KBM-7 (cell line): ENCODE results near the gene LRAT.
"Not testable (repeated sequence)": the region's sequence is repeated elsewhere in the genome, so short reads cannot be mapped to it uniquely, and the experiment has no call there.

Source experiments
- DNase-seq: peaks from one replicate; pipeline ENCODE4 v3.0.0-alpha.2; 2015
- in situ Hi-C: fragments of 300-500 bp; cut with MboI; formaldehyde crosslinking; loops from 2 replicates; pipeline ENCODE4 v1.14.3; 2020; ENCODE audit warnings: low sequenced_read_pairs, low pct_unique_long_range_greater_than_20kb, mixed read lengths

Gene LRAT

DNA sequence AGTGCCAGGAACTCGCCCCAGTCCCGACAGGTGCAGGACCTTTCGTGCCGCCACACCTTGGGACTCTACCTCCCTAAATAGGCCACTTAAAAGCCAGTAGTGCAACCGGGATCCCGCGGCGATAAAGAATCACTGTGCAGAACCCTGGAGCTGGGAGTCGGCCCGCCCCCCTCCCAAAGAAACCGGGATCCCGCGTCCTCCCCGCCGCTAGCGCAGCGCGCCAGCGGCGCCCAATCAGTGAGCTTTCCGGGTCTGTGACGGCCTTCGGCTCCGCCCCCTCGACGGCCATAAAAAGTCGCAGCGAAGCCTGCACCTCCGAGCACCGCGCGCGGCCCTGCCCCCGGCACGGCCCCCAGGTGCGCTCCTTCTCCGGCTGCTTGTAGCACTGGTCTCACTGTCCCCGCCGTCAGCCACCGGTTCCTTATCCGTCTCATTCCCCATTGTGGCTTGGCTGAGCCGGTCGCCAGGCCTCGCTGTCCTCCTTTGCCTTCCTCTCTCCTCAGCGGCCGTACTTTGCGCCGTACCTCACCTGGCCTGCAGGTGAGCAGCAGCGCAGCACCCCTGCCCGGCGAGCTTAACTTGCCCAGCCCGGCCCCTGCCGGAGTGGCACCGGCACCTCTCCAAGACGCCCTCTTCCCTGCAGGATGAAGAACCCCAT lies at the start of gene LRAT:
TSS of gene LRAT (plus strand) at position 318 of the 658 bp plus-strand sequence. CDS start at position 645, 327 bp downstream.
- in situ Hi-C loops, result no loop called here
- DNase-seq, result no peak

DNA sequence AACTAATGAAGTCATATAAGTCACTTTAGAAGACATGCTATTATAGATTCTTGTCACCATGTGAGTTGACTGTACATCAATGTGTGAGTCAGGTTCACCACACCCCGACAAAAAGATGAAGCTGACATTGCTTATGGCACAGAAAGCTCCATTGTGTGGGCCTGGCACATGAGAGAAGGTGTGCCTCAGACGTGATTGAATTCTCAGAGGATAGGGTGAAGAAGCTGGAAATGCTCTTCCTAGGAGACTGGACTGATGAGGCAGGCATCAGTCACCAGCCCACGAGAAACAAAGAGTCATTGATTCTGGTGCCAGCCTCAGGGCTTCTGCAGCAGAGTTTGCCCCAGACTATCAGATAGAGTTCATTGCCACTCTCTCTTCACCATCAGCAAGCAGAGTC lies 35.9 kb upstream of the LRAT start:
- DNase-seq, result no peak
- in situ Hi-C loops, result no loop called here

- in situ Hi-C loops, result no loop called here
- no peak for DNase-seq
These were observed 34.2 kb upstream of the LRAT start for GRCh38 chr4:154709550-154709949.

DNA sequence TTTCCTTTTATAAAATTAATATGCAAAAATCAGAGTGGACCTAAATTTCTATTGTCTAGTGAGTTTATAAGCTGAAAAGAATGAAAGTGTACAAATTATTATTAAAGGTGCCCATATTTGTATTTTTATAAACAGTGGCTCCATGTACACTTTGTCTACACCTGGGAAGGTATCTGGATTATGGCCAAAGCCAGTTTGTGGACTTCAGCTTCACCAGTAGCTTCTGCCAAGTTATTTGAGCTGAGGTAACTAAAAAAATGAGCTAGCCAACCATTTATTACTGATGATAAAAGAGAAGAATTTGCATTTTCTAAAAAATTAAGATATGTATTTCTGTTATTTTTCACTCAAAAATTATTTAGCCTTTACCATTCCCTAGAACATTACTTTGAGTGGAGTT lies 32.3 kb upstream of the LRAT start:
- in situ Hi-C loops, result no loop called here
- no peak for DNase-seq

- in situ Hi-C loops, result no loop called here
- no peak for DNase-seq
These were observed 29.3 kb upstream of the LRAT start for GRCh38 chr4:154714339-154715040.

DNA sequence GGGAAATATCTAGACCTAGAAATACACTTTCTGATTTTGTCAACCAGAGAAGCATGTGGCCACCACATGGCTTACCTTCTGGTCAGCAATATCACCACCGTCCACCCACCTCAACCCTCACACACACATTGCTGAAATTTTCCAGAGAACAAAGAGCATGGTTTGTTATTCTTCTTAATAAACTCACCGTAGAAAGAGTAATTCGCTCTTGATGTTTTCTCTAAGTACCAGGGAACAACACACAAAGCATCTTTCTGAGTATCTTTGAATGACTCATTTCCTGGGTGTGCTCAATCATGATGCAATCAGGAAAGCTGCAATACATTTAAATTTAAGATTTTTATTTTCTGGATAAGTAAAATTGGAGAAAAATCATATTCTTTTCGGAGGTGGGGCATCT lies 24.7 kb upstream of the LRAT start:
- in situ Hi-C loops, result no loop called here
- no peak for DNase-seq

GRCh38 chr4:154720123-154720522 lies 23.7 kb upstream of the LRAT start:
- DNase-seq, result no peak
- in situ Hi-C loops, result no loop called here

DNA sequence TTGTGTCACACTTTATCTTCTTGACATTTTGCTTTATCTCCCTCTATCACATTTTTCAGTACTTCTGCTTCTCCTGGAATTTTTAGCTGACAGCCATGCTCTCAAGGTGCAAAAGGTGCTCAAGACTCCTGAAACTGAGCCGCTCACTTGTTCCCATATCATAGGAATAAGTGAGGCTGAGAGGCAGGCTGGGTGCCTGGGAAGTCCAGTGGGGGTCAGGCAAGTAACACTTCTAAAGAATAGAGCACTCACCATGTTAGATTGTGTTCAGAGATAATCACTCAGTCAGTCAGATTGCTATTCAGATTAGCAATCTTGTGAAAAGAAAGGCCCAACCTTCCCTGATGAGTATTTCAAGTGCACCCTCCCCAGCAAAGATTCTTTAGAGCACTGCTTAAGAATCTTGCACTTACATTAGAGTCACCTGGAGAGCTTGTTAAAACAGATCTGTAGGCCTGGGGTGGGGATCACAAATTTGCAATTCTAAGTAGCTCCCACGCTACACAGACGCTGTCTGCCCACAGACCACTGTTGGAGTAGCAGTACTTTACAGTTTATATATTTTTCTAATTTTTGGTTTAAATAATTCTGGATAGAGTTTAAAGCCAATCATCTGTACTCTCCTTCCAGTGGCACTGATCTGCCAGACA lies 23.1 kb upstream of the LRAT start:
- in situ Hi-C loops, result no loop called here
- DNase-seq, result no peak

DNA sequence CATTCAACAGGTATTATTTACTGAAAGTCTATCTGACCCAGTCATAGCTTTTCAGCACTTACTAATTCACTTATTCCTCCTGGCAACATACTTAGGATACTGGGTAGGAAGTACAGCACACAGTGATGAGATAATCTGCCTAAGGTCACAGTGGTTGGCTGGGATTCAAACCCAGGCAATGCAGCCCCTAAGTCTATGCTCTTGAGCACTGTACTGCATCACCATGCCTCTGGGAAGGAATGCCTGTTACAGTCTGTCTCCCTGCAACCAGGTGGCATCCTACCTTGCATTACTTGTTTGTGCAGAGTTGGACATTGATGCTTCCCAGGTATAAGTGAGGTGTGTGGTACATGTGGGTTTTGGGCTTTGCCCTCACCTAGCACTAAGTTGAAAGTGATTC lies 21.5 kb upstream of the LRAT start:
- in situ Hi-C loops, result no loop called here

GRCh38 chr4:154723601-154724000 lies 20.2 kb upstream of the LRAT start:
- DNase-seq, in situ Hi-C loops: not testable (repeated sequence)

More for the DNA sequence above, 21.5 kb upstream of the LRAT start:
- no peak for DNase-seq

DNA sequence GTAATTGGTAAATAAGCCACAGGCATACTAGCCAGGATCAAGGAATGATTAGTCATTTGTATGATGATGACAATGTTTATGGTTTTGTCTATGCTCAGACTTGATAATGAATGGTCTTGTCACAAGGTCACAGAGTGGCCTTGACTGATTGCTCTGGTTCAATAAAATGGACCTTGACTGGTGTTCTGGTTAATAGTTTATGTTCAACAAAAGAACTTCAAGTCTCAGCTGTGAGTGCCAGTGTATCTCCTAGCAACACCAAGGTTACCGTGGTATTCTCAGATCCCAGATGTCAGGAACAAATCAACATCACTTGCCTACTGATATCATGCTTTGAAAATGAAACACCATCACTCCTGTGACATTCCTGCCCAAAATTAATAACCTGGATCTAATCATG lies 16.3 kb upstream of the LRAT start:
- no peak for DNase-seq
- in situ Hi-C loops, result no loop called here

- no peak for DNase-seq
These were observed 12.0 kb upstream of the LRAT start for GRCh38 chr4:154731756-154732155.

GRCh38 chr4:154732669-154733068 lies 11.1 kb upstream of the LRAT start:
- DNase-seq, result no peak
- in situ Hi-C loops, result no loop called here

More at GRCh38 chr4:154731756-154732155, 12.0 kb upstream of the LRAT start:
- in situ Hi-C loops, result no loop called here

- in situ Hi-C loops, result no loop called here
- no peak for DNase-seq
These were observed 7.0 kb upstream of the LRAT start for GRCh38 chr4:154736770-154737169.

GRCh38 chr4:154738426-154738825 lies 5.4 kb upstream of the LRAT start:
- DNase-seq, result no peak
- in situ Hi-C loops, result no loop called here

GRCh38 chr4:154739111-154739510 lies 4.7 kb upstream of the LRAT start:
- in situ Hi-C loops, result no loop called here
- no peak for DNase-seq

DNA sequence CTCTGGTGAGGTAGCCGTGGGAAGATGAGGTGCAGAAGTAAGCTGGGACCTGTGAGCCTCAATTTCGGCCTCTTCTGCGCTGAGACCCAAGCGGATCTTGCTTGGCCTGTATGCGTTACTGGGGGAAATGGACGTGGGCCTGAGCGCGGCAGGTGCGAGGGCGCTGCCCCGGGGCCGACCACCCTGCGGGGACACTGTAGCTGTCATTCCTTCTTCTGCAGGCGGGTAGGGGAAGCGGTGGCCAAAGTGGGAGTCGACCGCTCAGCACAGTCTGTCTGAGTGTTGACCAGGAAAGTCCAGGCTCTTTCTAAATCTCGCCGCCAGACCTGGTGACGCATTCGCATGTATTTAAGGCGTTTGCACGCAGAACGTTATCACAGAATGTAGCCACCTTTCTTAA lies 3.3 kb upstream of the LRAT start:
- in situ Hi-C loops, result no loop called here
- no peak for DNase-seq

DNA sequence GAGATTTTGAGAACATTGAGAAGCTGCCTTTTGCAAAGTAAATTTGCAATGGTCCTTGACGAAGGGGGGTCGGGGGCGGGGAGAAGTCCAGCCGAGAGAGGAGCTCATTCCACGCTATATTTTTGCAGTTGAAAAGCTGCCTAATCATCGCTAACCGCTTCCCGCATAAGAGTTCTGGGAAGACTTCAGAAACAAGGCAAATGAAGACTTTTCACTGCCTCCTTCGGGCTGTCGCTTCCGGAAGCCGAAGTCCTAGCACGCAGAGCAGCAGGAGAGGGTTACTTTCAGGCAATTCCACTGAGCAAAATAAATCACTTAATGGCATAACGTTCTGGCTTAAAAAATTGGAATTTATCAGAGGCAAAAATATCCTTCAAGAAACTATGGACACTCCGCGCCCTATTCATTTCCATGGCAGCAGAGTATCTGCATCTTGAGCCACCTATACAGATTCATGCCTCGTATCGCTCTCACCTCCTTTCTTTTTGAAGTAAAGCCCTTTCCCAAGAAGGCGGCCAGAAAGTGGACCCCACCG lies 2.6 kb upstream of the LRAT start:
- no peak for DNase-seq
- in situ Hi-C loops, result no loop called here

DNA sequence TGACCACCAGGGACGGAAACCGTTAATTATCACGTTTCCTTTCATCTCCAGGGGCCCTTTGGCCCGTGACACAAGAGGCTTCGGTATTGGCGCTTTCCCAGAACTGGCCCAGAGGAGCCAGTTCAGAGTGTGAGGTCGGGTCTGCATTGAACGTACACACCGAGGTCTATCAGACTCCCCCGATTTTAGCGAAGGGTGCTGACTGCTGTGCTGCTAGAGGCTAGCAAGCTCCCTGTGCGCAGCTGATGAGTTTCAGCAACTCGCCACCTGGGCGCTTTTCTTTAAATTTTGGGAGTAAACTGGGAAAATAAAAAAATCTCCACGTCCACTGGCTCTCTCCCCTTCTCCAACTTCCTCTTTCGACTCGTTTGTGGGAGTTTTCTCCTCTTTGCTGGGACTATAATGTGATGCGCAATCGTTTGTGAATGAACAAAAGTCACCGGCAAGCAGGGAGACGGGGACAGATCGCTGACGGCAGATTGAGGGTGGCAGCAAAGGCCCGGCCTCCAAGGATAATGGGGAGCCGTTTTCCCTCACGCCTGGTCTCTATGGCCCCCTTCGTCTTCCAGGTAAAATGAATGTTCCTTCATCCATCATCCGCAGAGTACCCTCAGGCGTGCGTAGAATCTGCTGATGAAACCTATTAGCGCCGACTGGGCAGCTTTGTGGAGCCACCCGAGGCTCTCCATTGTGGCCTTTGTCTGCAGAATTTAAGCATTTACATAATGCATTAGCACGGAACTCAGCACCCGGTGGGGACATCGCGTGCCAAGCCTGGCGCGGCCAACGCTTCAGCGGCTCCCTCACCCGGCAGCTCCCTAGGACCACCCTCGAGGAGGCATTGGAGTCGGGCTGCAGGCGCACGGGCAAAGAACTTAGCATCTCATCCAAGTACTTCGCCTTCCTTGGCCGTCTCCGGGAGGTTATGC lies 1.6 kb upstream of the LRAT start:
- in situ Hi-C loops, result no loop called here
- DNase-seq, result no peak
